Left lung (tissue), 10 donors: Measurements from ENCODE around the gene USP53. TPM values are rescaled to one million over a fixed set of nuclear protein-coding genes. Genes with fewer than 3 reads are reported as not detected.
"Not testable (repeated sequence)": the region's sequence is repeated elsewhere in the genome, so short reads cannot be mapped to it uniquely, and the experiment has no call there.

Experiments used
- ATAC-seq: fragments of 200-7000 bp; cut with Tn5 transposase; one replicate; pipeline ENCODE4 v1.9.1; 2020; ENCODE audit warnings: moderate library complexity
- DNase-seq, 4 donors: peaks; one replicate each; pipeline ENCODE4 v3.0.0-alpha.2; 2013 to 2020
- H3K27ac ChIP-seq, 2 donors: fragments of 200-600 bp; sonication (generic) in 1 of 2; one replicate each; pipeline versions ENCODE4 v1.5.0 to v1.8.0; 2020 to 2021
- H3K27me3 ChIP-seq, 2 donors: fragments of 200-600 bp; sonication (generic) in 1 of 2; one replicate each; pipeline versions ENCODE4 v1.5.0 to v1.8.0; 2020 to 2021
- H3K36me3 ChIP-seq, 2 donors: fragments of 200-600 bp; sonication (generic) in 1 of 2; one replicate each; pipeline versions ENCODE4 v1.5.0 to v1.8.0; 2020 to 2021
- H3K4me1 ChIP-seq, 2 donors: fragments of 200-600 bp; one replicate each; pipeline ENCODE4 v1.8.0; 2021
- H3K4me3 ChIP-seq, 2 donors: fragments of 200-600 bp; sonication (generic) in 1 of 2; one replicate each; pipeline versions ENCODE4 v1.5.0 to v1.8.0; 2020 to 2021; ENCODE audit warnings: mild to moderate bottlenecking in 1 of 2
- H3K9me3 ChIP-seq, 2 donors: fragments of 200-600 bp; sonication (generic) in 1 of 2; one replicate each; pipeline versions ENCODE4 v1.5.0 to v1.8.0; 2020 to 2021
- intact Hi-C, 2 donors: fragments of 100-400 bp; cut with DNase I; formaldehyde crosslinking; loops; one replicate each; pipeline versions ENCODE4 v1.11.2 to v1.14.2; 2022
- polyA plus RNA-seq, 6 donors: library from polyadenylated mRNA; unstranded; fragments of 120-200 nt; gene quantifications; one replicate each; pipeline ENCODE4 v1.2.1, GENCODE V29; 2013; ENCODE audit not compliant: insufficient read length in 6 of 6
- total RNA-seq, 2 donors: library from RNA; stranded (reverse); fragmentation: NEBNext Ultra II Directional; extraction: Animal tissue kit (Norgen Biotek cat#: 25700); gene quantifications; one replicate each; pipeline ENCODE4 v1.2.1, GENCODE V29; 2021
- TF ChIP-seq, protein P1 (sequence below), 2 donors: fragments of 200-600 bp; sonication (generic) in 1 of 2; IDR thresholded peaks; one replicate each; pipeline versions ENCODE4 v1.5.0 to v1.8.0; 2021; ENCODE audit warnings: antibody characterized with exemption in 2 of 2
- donor health status: DM: no; HTN: yes; CAD: no.
- donor health status: DM: no; HTN: no; CAD: no.

Gene USP53
- total and polyA plus RNA-seq, 8 donors, result 25.4 to 51.5 (median 30.6) TPM

DNA sequence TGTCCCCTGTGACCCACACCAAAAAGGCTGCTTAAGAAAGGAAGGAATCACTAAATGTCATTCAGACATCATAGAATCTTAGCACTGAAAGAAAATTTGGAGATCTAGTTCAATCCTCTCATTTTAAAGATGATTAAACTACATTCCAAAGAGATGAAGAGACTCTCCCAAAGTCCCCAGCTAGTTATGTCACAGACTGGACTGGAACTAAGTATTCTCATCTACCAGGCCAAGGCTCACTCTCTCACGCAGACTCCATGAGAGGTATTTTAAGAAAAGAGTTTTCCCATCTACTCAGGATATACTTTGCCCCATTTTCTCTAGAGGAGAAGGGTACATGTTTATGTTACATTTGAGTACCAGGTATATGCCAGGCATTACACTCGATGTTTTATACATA, 102.5 kb downstream of the USP53 start:
- Histone ChIP-seq H3K4me3 (no peak overlapping the region), H3K27me3 (no peaks in the 10 kb centered on the region), H3K36me3 (no peaks in the 10 kb centered on the region), H3K9me3 (no peaks in the 10 kb centered on the region), H3K27ac (no peak overlapping the region), H3K4me1 (peaks cover 0 to 16% of the 10 kb centered on the region in 2 donors)
- TF ChIP-seq, protein P1, sequence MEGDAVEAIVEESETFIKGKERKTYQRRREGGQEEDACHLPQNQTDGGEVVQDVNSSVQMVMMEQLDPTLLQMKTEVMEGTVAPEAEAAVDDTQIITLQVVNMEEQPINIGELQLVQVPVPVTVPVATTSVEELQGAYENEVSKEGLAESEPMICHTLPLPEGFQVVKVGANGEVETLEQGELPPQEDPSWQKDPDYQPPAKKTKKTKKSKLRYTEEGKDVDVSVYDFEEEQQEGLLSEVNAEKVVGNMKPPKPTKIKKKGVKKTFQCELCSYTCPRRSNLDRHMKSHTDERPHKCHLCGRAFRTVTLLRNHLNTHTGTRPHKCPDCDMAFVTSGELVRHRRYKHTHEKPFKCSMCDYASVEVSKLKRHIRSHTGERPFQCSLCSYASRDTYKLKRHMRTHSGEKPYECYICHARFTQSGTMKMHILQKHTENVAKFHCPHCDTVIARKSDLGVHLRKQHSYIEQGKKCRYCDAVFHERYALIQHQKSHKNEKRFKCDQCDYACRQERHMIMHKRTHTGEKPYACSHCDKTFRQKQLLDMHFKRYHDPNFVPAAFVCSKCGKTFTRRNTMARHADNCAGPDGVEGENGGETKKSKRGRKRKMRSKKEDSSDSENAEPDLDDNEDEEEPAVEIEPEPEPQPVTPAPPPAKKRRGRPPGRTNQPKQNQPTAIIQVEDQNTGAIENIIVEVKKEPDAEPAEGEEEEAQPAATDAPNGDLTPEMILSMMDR (IDR thresholded peaks at IDR 0.05), result no peak
- intact Hi-C loops, result no loop called here
- DNase-seq (no peak), ATAC-seq (no peak)

DNA sequence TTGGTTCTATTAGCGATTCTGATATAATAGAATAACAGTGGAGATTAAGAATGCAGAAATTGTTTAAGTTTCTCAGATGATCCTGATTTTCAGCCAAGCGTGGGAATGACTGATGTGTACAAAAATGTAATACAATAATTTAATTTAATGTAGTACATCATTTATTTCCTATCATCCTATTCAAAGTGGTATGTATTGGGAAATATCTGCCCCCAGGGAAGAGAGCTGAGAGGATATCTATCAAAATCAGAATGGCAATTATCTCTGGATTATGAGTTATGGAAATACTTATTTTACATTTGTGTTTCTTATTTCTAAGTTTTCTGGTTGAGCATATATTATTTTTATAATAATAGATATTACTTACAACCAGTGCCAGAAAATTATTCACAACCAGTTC, 105.5 kb downstream of the USP53 start:
- TF ChIP-seq, protein P1 (IDR thresholded peaks at IDR 0.05), result no peak
- no peaks in the 10 kb centered on the region for H3K27me3 ChIP-seq
- no peak overlapping the region for H3K27ac ChIP-seq
- no peaks in the 10 kb centered on the region for H3K9me3 ChIP-seq
- intact Hi-C loops, result no loop called here
- ATAC-seq (no peak), DNase-seq (no peak)
- peaks cover 0 to 16% of the 10 kb centered on the region in 2 donors for H3K4me1 ChIP-seq
- H3K4me3 ChIP-seq, result no peak overlapping the region
- no peaks in the 10 kb centered on the region for H3K36me3 ChIP-seq

DNA sequence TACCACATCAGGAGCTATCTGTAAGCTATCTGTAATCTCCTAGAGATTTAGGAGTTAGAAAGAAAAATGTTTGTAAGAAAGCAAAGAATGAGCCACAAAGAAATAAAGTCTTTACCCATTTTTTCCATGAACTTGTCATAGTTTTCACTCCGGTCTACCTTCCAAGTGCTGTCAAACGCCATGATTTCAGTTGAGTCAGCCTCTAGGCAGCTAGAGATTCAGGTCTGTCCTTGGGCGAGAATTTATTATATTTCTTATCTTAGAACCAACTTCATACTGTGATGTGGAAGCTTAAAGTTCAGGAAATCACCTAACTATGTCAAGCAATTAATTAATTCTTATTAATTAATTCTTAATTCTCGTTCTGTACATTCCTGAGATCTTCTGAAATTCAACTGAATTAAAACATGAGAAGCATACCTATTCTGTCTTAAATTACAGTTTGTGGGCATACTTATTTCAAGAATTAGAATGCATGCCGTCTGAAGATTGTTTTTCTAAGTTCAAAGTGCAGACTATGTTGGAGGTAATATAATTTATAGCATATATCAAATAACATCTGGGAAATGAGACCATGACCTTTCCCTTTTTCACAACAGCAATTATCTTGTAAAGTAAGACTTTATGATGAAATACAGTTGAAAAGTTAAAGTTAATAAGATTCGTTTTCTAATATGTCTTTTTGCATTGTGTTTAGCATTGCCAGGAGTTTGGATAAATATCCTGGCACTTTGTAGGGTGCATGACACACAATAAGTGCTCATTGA, 109.6 kb downstream of the USP53 start, which contains the start of gene FABP2:
TSS of gene FABP2 (minus strand) at position 218 of the 767 bp plus-strand sequence. CDS start at position 182, 36 bp downstream.
- no peak within 1 kb of the TSS for H3K4me3 ChIP-seq
- intact Hi-C loops, result no loop called here
- ATAC-seq, result no peak

DNA sequence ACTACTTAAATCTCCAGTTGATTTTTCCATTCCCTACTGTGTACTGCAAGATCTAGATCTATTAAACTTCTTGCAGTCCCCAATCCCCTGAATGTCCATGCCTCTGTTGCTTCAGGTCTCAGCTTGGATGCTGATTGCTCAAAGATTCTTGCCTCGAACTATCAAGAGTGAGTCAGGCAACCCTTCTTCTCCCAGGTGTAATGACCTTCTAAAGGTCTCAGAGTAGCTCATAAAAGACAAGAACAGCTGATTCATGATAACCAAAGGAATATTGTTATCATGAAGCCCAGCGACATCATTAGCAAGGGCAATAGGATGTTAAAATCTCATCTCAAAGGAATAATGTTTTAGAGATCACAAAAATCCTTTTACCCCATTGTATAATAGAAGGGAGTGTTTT, 116.2 kb downstream of the USP53 start:
- Histone ChIP-seq H3K4me3 (no peak overlapping the region), H3K27ac (no peak overlapping the region), H3K9me3 (no peaks in the 10 kb centered on the region), H3K27me3 (no peaks in the 10 kb centered on the region), H3K36me3 (no peaks in the 10 kb centered on the region), H3K4me1 (no peaks in the 10 kb centered on the region)
- DNase-seq (no peak), ATAC-seq (no peak)
- intact Hi-C loops, result no loop called here
- TF ChIP-seq, protein P1 (IDR thresholded peaks at IDR 0.05), result no peak

More for the DNA sequence above, 109.6 kb downstream of the USP53 start, which contains the start of gene FABP2:
- Histone ChIP-seq H3K27ac (no peak within 1 kb of the TSS), H3K27me3 (no peaks in the 10 kb centered on the region), H3K4me1 (no peaks in the 10 kb centered on the region), H3K36me3 (no peaks in the 10 kb centered on the region), H3K9me3 (no peaks in the 10 kb centered on the region)
- TF ChIP-seq, protein P1 (IDR thresholded peaks at IDR 0.05), result no peak
- no peak for DNase-seq

DNA sequence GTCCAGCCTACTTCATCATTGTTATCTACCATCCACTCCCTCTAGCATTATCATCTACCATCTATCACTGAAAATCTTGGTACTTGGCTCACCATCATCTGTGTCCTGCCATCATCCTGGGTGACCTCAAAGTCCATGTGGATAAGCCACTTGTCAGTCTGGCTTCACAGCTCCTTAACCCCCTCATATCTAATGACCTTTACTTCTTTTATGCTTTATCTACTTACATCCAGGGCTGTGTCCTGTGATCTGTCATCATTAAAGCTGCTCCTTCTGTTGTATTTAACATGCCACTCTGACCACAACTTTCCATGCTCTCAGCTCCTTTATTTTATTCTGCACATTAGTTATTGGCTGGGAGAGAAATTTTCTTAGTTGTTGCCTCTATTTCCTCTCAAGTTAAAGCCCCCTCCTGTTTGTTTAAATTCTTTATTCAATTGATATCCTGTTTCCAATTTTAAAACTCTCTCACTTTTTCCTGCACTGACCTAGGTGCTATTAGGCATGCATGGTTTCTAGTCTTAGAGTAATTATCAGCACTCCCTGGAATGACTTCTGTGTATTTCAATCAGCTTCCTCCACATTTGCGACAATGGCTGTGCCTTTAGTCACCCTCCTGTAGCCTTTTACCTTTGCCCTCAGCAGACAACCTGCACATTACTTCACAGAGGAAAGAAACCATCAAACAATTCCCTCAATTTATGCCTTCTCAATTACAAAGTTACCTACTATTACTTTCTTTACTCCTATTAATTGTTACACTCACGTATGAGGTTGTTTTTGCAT, 117.5 kb downstream of the USP53 start:
- H3K4me1 ChIP-seq, result no peaks in the 10 kb centered on the region
- H3K9me3 ChIP-seq, result no peaks in the 10 kb centered on the region
- H3K27ac ChIP-seq, result no peak overlapping the region
- intact Hi-C loops, result no loop called here
- no peaks in the 10 kb centered on the region for H3K36me3 ChIP-seq
- H3K27me3 ChIP-seq, result no peaks in the 10 kb centered on the region
- ATAC-seq, result no peak
- TF ChIP-seq, protein P1 (IDR thresholded peaks at IDR 0.05), result no peak
- H3K4me3 ChIP-seq, result no peak overlapping the region
- DNase-seq, result no peak

DNA sequence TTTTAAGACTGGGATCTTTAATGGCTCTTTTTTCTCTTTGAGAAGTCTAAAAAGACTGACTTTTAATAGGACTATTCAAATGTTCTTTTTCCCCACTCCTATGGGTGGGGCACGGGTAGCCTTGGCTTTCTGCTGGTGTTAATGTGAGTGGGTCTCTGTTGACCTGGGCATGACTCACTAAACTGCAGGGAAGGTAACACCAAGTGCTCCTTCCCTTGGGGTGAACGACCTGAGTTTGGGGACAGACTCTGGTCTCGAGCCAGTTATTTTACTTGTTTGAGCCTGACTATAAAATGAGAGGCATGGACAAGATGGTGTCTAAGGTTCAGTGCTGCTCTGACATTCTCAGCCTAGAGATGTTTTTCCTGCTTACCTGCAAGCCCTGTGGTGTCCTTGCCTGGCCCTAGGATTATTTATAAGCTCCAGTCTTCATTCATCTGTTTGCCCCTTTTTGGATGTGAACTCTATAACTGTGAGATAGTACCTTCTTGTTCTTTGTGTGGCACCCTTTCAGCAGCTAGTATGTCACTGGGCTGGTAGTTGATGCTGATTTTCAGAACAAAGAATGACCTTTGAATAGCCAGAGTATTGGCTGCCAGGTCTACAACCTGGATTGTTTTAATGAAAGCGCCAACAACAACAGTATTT, 123.9 kb downstream of the USP53 start:
- H3K36me3 ChIP-seq, H3K27me3 ChIP-seq, intact Hi-C loops, H3K4me3 ChIP-seq, DNase-seq, H3K9me3 ChIP-seq: not testable (repeated sequence)
- ATAC-seq, result peak; percentile 78
- H3K4me1 ChIP-seq, result peaks cover 0 to 11% of the 10 kb centered on the region in 2 donors
- peak overlapping the region in 1 of 2 donors; percentile 76 for H3K27ac ChIP-seq
